CD14-positive monocyte (primary cell): ENCODE measurements around the gene KIAA1755. TPM values are rescaled to one million over a fixed set of nuclear protein-coding genes. Genes with fewer than 3 reads are reported as not detected.
A peak's percentile ranks its signal among the peaks of the same experiment; 100 is the strongest.

ENCODE experiments used
- DNase-seq, 3 donors: peaks; one replicate each; pipeline ENCODE4 v3.0.0-alpha.2; 2011 to 2022
- H2AFZ ChIP-seq: 2 replicates; pipeline ENCODE4 v1.6.0; 2012; ENCODE audit warnings: mild to moderate bottlenecking, low read depth, low read length, inconsistent platforms; ENCODE audit not compliant: insufficient read depth, poor library complexity, severe bottlenecking
- H3K27ac ChIP-seq, 2 donors: 1 replicate in 1 of 2; 2 replicates in 1 of 2; pipeline ENCODE4 v1.5.1; 2012 to 2013; ENCODE audit warnings: low read length in 2 of 2, control low read depth in 1 of 2, inconsistent platforms in 1 of 2, low read depth in 1 of 2, mild to moderate bottlenecking in 1 of 2
- H3K27me3 ChIP-seq, 2 donors: one replicate each; pipeline versions ENCODE4 v1.6.0 to v1.6.1; 2011 to 2013; ENCODE audit warnings: low read length in 2 of 2; ENCODE audit not compliant: control insufficient read depth in 2 of 2, insufficient read depth in 2 of 2
- H3K36me3 ChIP-seq, 2 donors: replicated peaks in 1 of 2; 1 replicate in 1 of 2; 2 replicates in 1 of 2; pipeline versions ENCODE4 v1.5.1 to v1.6.1; 2012 to 2013; ENCODE audit warnings: low read length in 2 of 2, control low read depth in 1 of 2, inconsistent platforms in 1 of 2, mild to moderate bottlenecking in 1 of 2; ENCODE audit not compliant: insufficient read depth in 2 of 2, control insufficient read depth in 1 of 2
- H3K4me1 ChIP-seq, 2 donors: 1 replicate in 1 of 2; 2 replicates in 1 of 2; pipeline versions ENCODE4 v1.5.1 to v1.6.1; 2012 to 2013; ENCODE audit warnings: low read length in 2 of 2, control low read depth in 1 of 2, inconsistent platforms in 1 of 2, mild to moderate bottlenecking in 1 of 2, moderate library complexity in 1 of 2; ENCODE audit not compliant: insufficient read depth in 2 of 2, control insufficient read depth in 1 of 2
- H3K4me2 ChIP-seq: replicated peaks from 2 replicates; pipeline ENCODE3; 2012; ENCODE audit warnings: low read length, moderate library complexity, mild to moderate bottlenecking; ENCODE audit not compliant: poor library complexity, severe bottlenecking; ENCODE audit errors: extremely low read depth
- H3K4me3 ChIP-seq, 3 experiments: fragments of 200-600 bp in 1 of 3; sonication (generic) in 1 of 3; replicated peaks in 1 of 3; 1 replicate in 2 of 3; 2 replicates in 1 of 3; pipeline ENCODE4 v1.5.1; 2011 to 2013; ENCODE audit warnings: low read length in 3 of 3, mild to moderate bottlenecking in 3 of 3, control low read depth in 2 of 3, low read depth in 2 of 3, inconsistent platforms in 1 of 3, moderate library complexity in 1 of 3
- H3K79me2 ChIP-seq: 2 replicates; pipeline ENCODE4 v1.6.0; 2012; ENCODE audit warnings: mild to moderate bottlenecking, control low read depth, inconsistent platforms, low read length, moderate library complexity; ENCODE audit not compliant: insufficient read depth
- H3K9ac ChIP-seq: 2 replicates; pipeline ENCODE4 v1.6.0; 2017; ENCODE audit warnings: low read length, mild to moderate bottlenecking; ENCODE audit not compliant: insufficient read depth, poor library complexity, severe bottlenecking
- H3K9me3 ChIP-seq, 2 donors: replicated peaks in 1 of 2; 1 replicate in 1 of 2; 2 replicates in 1 of 2; pipeline versions ENCODE4 v1.5.1 to v1.6.1; 2012 to 2013; ENCODE audit warnings: low read length in 2 of 2, control low read depth in 1 of 2; ENCODE audit not compliant: control insufficient read depth in 1 of 2, insufficient read depth in 1 of 2
- H4K20me1 ChIP-seq: 2 replicates; pipeline ENCODE4 v1.6.0; 2012; ENCODE audit warnings: mild to moderate bottlenecking, low read length, control low read depth, moderate library complexity; ENCODE audit not compliant: insufficient read depth
- H3K27ac Mint-ChIP-seq, 7 donors: one replicate each; pipeline ENCODE4 v1.8.0; 2020; ENCODE audit warnings: mild to moderate bottlenecking in 7 of 7, mixed read lengths in 7 of 7, moderate library complexity in 6 of 7, inconsistent platforms in 2 of 7
- H3K27me3 Mint-ChIP-seq, 3 donors: one replicate each; pipeline ENCODE4 v1.8.0; 2021 to 2022; ENCODE audit warnings: low read depth in 3 of 3, mild to moderate bottlenecking in 3 of 3, mixed read lengths in 3 of 3, moderate library complexity in 3 of 3, inconsistent platforms in 1 of 3
- H3K36me3 Mint-ChIP-seq, 2 donors: one replicate each; pipeline ENCODE4 v1.8.0; 2020; ENCODE audit warnings: mixed read lengths in 2 of 2, inconsistent platforms in 1 of 2, mild to moderate bottlenecking in 1 of 2
- H3K4me1 Mint-ChIP-seq: one replicate; pipeline ENCODE4 v1.8.0; 2020; ENCODE audit warnings: mild to moderate bottlenecking, mixed read lengths
- H3K4me3 Mint-ChIP-seq, 2 donors: one replicate each; pipeline ENCODE4 v1.8.0; 2020; ENCODE audit warnings: mild to moderate bottlenecking in 2 of 2, mixed read lengths in 2 of 2, moderate library complexity in 1 of 2
- H3K9me3 Mint-ChIP-seq, 7 donors: one replicate each; pipeline ENCODE4 v1.8.0; 2020 to 2022; ENCODE audit warnings: mixed read lengths in 7 of 7, mild to moderate bottlenecking in 6 of 7, moderate library complexity in 6 of 7, inconsistent platforms in 2 of 7
- CTCF ChIP-seq: fragments of 200-600 bp; IDR thresholded peaks from one replicate; pipeline ENCODE4 v1.8.0; 2022; ENCODE audit warnings: antibody characterized with exemption, mild to moderate bottlenecking
- WGBS: methylation state at CpG from one replicate; pipeline ENCODE4 v1.1.5; 2013; ENCODE audit warnings: missing lambda C conversion rate; ENCODE audit not compliant: insufficient coverage; 5-methylcytosine and 5-hydroxymethylcytosine counted together
- intact Hi-C, 2 donors: fragments of 100-400 bp; cut with micrococcal nuclease; formaldehyde crosslinking; loops; one replicate each; pipeline versions ENCODE4 v1.15.0 to v1.15.1; 2023
- polyA plus RNA-seq, 3 donors: library from polyadenylated mRNA; depleted of rRNA in 1 of 3; unstranded in 2 of 3; stranded (reverse) in 1 of 3; fragments of 300-500 nt in 2 of 3; fragments of >200 nt in 1 of 3; fragmentation: Illumina TruSeq in 2 of 3; gene quantifications; 1 replicate in 2 of 3; 2 replicates in 1 of 3; pipeline ENCODE4 v1.2.3, GENCODE V29; 2012 to 2021

Gene KIAA1755
- polyA plus RNA-seq, 3 donors, result not detected

DNA sequence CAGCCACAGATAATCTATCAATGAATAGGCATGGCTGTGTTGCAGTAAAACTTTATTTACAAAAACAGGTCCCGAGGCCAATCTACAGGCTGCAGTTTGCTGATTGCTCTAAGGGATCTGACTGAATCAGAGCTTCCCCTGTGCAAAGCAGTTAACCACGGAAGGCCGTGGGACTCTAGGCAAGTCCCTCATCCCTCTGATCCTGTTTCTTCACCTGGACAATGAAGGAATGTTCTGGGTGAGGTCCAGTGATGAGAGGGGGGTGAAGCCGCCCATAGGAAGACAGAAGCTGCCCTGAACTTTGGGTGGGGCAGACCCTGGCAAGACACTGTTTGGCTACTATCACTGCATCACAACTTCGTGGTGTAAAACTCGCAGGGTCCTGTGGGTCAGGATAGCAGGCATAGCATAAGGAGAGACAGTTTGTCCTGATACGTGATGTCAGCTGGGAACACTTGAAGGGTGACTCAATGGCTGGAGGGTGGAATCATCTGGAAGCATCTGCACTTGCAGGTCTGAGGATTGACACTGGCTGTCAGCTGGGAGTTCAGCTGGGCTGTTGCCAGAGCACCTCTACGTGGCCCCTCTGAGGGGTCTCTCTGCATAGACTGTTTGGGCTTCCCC lies 62.2 kb downstream of the KIAA1755 start:
- TF ChIP-seq CTCF, result no peak
- H3K79me2 ChIP-seq, result no peaks in the 10 kb centered on the region
- no peak overlapping the region for H3K27ac ChIP-seq
- no peaks in the 10 kb centered on the region for H3K9me3 ChIP-seq
- H3K27me3 Mint-ChIP-seq, result peaks cover 2 to 6% (median 3%) of the 10 kb centered on the region in 3 donors
- H3K4me1 Mint-ChIP-seq, result peaks cover 57% of the 10 kb centered on the region
- no peak overlapping the region for H3K9ac ChIP-seq
- no peak overlapping the region for H3K4me2 ChIP-seq
- no peak overlapping the region for H3K4me3 Mint-ChIP-seq
- H3K4me3 ChIP-seq, result no peak overlapping the region
- H3K4me1 ChIP-seq, result peaks cover 42 to 48% of the 10 kb centered on the region in 2 donors
- peak overlapping the region in 4 of 7 donors; percentile 65 to 96 (median 84) for H3K27ac Mint-ChIP-seq
- H3K9me3 Mint-ChIP-seq, result peaks cover 0 to 6% (median 1%) of the 10 kb centered on the region in 7 donors
- H2AFZ ChIP-seq, result no peak overlapping the region
- no peaks in the 10 kb centered on the region for H3K27me3 ChIP-seq
- intact Hi-C loops, result no loop called here
- 76% methylated on average over 7 of the region's 8 CpGs for WGBS
- DNase-seq, result no peak
- H3K36me3 ChIP-seq, result no peaks in the 10 kb centered on the region
- peaks cover 0 to 3% of the 10 kb centered on the region in 2 donors for H3K36me3 Mint-ChIP-seq
- no peaks in the 10 kb centered on the region for H4K20me1 ChIP-seq

DNA sequence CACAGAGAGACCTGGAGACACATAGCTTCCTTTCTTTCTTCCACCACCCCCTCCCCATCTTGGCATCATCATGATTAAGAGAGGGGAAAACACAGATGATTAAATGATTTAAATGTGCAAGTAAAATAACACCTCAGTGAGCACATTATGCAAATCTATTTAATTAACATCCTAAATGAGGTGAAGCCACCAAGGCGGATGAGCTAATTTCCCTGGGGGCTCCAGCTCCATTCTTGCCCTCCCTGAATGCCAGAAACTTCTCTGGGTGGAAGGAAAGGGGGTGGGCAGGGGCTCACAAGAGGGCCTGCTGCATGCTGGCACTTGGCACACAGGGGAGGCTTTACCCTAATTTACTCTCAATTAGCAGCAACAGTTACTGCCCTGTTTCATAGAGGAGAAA lies 62.9 kb downstream of the KIAA1755 start:
- H3K4me1 ChIP-seq, result peaks cover 42 to 48% of the 10 kb centered on the region in 2 donors
- intact Hi-C loops, result no loop called here
- peak overlapping the region; percentile 87 to 88 for H3K27ac ChIP-seq
- H3K4me2 ChIP-seq, result no peak overlapping the region
- H3K27me3 ChIP-seq, result no peaks in the 10 kb centered on the region
- Mint-ChIP-seq H3K27me3 (peaks cover 3 to 9% (median 3%) of the 10 kb centered on the region in 3 donors), H3K4me1 (peaks cover 52% of the 10 kb centered on the region), H3K9me3 (peaks cover 0 to 6% (median 1%) of the 10 kb centered on the region in 7 donors), H3K27ac (peak overlapping the region; percentile 94 to 96 (median 95)), H3K36me3 (peaks cover 0 to 3% of the 10 kb centered on the region in 2 donors), H3K4me3 (no peak overlapping the region)
- no peaks in the 10 kb centered on the region for H4K20me1 ChIP-seq
- H3K9ac ChIP-seq, result no peak overlapping the region
- no peak for DNase-seq
- WGBS, result no CpG with 5 or more reads among the region's 1 CpG
- H3K36me3 ChIP-seq, result no peaks in the 10 kb centered on the region
- H3K4me3 ChIP-seq, result peak overlapping the region in 1 of 3 experiments; percentile 10
- TF ChIP-seq CTCF, result no peak
- no peaks in the 10 kb centered on the region for H3K79me2 ChIP-seq
- no peak overlapping the region for H2AFZ ChIP-seq
- no peaks in the 10 kb centered on the region for H3K9me3 ChIP-seq
